Stimulated activated CD8-positive, alpha-beta memory T cell treated with anti-CD3 and anti-CD28 coated beads, Interleukin-4, amount 100 ng/mL, for 48 hours (primary cell): Measurements from ENCODE around the gene STXBP2.

Experiments
- DNase-seq: peaks from one replicate; pipeline ENCODE4 v3.0.0-alpha.2; 2020

Gene STXBP2

DNA sequence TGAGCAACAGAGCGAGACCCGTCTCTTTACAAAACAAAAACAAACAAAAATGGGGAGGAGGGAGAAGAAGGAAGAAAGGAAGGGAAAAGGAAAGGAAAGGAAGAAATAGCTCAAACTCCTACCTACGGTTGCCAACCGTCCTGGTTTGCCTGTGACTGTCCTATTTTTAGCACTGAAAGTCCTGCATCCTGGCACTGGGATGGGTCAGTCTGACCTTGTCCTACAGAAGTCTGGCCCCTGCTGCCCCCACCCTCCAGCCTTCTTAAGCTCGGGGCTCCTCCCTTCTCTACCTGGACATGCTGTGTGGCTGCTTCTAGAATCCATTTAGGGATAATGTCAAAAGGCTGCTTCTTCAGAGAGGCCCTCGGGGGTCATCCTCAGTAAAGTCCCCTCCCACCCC is 1.2 kb upstream of the STXBP2 start:
- no peak for DNase-seq

DNA sequence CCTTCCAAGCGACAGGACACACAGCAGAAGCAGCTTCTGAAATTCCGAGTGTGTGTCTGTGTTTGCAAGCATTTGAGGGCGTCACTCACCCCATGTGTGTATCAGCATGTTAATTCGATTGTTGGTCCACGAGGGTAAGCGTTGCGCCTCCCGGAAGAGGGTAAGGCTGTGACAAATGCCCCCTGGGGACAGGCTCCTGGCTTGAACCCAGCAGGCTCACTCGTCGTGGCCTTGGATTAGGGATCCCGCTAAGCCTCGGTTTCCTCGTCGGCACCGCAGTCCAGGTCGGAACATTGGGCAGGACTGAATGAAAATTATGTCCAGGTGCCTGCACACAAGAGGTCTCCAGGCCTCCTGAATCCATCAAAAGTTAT is 606 bp upstream of the STXBP2 start:
- DNase-seq: no peak

DNA sequence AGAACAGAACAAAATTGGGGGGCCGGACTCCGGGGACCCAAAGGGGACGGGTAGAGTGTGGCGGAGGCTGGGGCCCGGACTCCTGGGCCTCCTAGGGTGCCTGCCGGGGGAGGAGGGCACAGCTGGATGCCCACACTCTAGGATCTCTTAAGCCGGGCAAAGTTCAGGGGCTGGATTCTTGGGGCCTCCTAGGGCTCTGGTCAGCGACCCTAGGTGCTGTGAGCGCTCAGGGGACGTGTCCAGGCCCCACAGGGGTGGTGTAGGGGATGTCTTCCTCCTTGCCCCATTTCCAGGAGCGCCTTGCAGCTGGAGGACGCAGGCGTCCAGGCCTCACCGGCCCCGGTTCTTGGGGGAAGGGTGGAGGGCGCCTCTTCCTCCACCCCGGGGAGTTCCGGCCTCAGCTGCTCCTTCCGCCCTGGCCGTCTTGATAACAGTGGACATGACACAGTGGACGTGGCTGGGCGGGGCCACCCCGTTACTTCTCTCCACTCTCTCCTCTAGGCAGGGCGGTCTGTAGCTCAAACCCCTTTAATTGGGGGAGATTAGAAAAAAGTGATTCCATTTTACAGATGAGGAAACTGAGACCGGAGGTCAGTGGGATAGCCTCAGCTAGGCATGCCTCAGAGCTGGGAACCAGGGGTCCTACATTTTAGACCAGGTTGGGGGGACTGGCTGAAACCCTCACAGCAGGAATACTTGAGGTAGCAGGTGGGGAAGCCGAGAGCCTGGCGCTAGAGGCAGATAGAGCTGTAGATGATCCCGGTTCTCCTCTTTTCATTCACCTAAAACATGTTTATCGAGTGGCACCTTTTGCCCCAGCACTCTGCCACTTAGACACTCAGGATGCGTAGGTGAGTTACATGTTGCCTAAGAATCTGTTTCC is 705 bp downstream of the STXBP2 start:
- peak; percentile 39 for DNase-seq

DNA sequence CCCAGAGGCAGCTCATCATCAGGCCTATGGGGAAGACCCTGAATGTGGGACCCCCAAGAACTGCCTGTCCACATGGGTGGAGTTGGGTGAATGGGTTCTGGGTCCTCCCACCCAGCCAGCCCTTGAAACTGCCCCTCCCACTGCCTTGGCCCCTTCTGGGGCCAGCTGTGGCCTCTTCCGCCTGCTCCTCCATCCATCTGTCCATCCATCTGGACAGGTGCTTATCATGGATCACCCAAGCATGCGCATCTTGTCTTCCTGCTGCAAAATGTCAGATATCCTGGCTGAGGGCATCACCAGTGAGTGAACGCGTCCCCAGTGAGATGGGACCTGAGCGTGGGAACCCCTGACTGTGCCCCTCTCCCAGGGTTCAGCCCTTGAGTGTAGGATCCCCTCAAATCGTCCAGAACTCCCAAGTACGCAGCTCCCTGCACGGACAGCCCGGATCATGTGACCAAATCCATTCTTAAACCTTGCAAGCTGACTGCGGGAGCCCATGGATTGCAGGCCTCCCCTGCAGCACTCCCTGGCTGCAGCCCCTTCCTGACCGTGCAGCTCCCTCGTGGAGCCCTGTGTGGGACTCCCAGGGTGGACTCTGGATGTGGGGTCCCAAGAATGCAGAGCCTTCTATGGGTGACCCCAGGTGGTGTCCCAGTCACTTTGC is 2.0 kb downstream of the STXBP2 start:
- DNase-seq: no peak

DNA sequence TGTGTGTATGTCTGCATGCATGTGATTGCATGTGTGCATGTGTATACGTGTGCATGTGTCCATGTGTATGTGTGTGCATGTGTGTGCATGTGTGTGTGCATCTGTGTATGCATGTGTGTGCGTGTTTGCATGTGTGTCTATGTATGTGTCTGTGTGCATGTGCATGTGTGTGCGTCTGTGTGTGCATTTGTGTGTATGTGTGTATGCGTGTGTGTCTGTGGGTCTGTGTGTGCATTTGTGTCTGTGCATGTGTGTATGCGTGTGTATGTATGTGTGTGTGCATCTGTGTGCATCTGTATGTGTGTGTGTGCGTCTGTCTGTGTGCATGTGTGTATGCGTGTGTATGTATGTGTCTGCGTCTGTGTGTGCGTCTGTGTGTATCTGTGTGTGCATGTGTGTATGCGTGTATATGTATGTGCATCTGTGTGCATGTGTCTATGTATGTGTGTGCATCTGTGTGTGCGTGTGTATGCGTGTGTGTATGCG is 3.0 kb downstream of the STXBP2 start:
- no peak for DNase-seq

DNA sequence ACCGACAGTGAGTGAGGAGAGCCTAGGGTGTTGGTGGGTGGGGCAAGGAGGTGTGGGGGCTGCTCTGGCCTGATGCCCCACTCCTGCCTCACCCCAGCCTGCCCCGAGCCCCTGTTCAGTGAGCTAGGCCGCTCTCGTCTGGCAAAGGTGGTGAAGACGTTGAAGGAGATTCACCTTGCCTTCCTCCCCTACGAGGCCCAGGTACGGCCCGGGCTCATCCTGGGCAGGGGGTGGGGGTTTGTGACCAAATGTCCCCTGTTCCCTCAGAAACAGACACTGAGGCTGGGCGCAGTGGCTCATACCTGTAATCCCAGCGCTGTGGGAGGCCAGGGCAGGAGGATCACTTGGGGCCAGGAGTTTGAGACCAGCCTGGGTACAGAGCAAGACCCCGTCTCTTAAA is 3.9 kb downstream of the STXBP2 start:
- no peak for DNase-seq

DNA sequence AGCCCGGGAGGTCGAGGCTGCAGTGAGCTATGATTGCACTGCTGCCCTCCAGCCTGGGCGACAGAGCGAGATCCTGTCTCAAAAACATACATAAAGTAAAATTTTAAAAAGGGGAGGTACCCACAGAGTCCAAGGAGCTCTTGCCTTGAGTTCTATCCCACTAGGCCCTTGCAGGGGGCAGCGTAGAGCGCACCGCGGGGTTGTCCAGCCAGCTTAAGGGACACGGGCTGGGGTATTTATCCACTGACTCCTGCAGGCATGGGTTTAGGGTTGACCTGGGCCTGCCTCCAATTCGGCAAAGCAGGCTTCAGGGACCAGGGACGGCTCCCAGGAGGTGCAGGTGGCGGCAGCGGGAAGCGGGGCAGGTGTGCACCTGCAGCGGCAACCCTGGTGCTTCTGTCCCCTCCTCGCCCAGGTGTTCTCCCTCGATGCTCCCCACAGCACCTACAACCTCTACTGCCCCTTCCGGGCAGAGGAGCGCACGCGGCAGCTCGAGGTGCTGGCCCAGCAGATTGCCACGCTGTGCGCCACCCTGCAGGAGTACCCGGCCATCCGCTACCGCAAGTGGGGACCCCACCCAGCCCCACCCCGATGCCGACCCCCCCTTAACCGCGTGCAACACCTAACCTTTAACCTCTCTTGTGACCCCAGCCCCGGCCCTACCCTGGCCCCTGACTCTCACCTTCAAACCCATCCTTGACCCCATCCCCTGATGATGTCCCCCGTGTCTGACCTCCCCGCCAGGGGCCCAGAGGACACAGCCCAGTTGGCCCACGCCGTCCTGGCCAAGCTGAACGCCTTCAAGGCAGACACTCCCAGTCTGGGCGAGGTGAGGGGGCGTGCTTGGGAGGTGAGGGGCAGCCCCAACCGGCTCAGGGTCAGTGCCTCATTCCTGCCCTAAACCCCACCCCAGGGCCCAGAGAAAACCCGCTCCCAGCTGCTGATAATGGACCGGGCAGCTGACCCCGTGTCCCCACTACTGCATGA is 4.7 kb downstream of the STXBP2 start:
- DNase-seq: no peak

DNA sequence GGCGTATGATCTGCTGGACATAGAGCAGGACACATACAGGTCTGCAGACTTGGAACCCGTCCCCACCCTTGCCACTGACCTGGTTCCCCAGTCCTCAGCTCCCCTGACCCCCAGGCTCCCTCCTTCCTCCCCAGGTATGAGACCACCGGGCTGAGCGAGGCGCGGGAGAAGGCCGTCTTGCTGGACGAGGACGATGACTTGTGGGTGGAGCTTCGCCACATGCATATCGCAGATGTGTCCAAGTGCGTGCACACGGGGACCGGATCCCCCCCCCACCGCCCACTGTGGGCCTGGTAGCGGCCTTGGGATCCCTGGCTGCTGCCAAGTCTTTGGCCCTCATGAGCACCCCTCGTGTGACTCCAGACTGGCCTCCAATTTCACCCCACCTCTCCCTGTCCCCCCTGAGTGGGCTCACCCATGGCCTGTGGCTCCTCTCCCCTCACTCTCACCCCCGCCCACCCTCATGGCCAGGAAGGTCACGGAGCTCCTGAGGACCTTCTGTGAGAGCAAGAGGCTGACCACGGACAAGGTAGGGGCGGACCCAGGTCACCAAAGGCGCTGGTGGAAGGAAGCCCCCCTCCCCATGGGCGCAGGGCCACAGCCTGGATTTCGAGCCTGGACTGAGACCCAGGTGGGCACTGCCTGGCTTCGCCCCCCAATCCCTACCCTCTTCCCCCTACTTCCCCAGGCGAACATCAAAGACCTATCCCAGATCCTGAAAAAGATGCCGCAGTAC is 5.6 kb downstream of the STXBP2 start:
- no peak for DNase-seq

DNA sequence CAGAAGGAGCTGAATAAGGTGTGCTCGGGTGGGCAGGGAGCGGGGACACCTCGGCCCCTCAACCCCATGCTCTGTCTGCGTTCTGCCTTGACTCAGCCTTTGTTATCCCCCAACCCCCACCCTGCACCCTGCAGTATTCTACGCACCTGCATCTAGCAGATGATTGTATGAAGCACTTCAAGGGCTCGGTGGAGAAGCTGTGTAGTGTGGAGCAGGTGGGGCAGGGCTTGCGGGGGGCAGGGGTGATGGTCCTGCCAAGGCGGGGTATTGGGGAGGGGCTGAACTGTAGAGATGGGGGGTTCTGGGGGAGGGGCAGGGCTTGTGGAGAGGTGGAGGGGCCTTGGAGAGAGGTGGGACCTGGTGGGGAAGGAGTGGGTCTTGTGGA is 6.1 kb downstream of the STXBP2 start:
- no peak for DNase-seq

DNA sequence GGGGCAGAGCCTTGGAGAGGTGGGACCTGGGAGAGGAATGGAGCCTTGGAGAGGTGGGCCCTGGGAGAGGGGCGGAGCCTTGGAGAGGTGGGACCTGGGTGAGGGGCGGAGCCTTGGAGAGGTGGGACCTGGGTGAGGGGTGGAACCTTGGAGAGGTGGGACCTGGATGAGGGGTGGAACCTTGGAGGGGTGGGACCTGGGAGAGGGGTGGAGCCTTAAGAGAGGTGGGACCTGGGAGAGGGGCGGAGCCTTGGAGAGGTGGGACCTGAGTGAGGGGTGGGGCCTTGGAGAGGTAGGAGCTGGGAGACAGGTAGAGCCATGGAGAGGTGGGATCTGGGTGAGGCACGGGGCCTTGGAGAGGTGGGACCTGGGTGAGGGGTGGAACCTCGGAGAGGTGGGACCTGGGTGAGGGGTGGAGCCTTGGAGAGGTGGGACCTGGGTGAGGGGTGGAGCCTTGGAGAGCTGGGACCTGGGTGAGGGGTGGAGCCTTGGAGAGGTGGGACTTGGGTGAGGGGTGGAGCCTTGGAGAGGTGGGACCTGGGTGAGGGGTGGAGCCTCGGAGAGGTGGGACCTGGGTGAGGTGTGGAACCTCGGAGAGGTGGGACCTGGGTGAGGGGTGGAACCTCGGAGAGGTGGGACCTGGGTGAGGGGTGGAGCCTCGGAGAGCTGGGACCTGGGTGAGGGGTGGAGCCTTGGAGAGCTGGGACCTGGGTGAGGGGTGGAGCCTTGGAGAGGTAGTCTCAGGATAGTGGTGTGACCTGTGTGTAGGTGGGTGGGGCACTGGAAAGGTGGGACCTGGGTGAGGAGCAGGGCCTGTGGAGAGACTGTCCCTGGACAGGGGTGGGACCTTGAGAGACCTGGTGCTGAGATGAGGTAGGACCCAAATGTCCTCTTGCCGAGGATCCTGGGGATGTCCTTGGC is 7.0 kb downstream of the STXBP2 start:
- peak; percentile 65 for DNase-seq

DNA sequence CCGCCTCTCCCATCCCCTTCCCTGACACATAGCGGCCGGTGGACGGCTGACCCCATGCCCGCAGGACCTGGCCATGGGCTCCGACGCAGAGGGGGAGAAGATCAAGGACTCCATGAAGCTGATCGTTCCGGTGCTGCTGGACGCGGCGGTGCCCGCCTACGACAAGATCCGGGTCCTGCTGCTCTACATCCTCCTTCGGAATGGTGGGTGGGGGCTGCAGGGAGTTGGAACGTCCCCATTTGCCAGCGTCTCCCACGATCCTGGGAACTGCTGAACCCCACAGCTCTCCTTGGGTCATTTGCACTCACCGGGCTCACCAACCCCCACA is 7.6 kb downstream of the STXBP2 start:
- no peak for DNase-seq

DNA sequence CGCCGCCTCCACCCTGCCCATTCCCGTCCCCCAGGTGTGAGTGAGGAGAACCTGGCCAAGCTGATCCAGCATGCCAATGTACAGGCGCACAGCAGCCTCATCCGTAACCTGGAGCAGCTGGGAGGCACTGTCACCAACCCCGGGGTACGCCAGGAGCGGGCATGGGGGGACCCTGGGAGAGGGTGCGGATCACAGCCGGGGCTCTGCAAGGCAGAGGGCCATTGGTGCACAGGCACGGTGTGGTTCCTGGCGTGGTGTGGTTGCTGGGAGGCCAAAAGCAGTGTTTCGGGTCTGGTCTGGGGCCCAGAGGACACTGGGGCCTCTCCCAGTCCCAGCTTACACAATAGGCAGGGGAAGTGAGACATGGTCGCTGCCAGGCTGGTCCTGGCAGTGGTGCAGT is 8.3 kb downstream of the STXBP2 start:
- no peak for DNase-seq

DNA sequence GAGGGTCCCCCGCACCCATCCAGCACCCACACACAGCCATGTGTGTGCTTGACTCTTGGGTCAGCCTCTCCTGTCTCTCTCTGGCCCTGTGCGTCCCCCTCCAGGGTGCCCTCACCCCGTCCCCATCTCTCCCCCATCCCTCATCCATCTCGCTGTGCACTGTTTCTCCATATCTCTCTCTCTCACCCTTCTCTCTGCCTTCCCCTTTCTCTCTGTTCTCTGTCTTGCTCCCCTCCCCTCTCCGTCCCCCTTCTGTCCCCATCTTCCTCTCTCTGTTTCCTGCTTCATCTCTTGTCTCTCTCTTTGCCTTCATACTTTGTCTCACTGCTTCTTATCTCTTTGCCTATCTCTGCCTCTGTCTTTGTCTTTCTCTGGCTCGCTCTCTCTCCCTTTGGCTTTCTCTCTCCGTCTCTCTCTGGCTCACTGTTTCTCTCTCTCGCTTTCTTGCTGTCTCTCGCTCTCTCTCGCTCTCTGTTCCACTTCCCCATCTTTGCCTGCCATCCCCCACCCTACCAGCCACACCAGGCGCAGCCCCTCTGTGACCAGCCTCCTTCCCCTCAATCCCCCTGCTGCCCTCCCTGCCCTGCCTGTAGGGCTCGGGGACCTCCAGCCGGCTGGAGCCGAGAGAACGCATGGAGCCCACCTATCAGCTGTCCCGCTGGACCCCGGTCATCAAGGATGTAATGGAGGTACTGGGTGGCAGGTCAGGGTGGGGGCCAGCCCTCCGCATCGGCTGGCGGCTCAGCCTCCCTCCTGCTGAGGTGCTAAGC is 8.9 kb downstream of the STXBP2 start:
- no peak for DNase-seq

DNA sequence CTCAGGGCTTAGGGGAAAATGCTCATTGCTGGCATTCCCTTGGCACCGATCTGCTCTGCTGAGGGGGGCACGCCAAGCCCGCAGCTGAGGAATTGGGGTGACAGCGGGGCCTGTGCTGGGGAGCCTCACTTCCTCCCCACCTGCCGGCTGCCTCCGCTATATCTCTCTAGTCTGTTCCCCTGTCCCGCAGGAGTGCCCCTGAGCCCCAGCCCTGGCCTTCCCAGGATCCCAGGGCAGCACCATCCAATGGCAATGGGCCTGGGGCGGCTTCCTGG is 9.5 kb downstream of the STXBP2 start:
- no peak for DNase-seq

DNA sequence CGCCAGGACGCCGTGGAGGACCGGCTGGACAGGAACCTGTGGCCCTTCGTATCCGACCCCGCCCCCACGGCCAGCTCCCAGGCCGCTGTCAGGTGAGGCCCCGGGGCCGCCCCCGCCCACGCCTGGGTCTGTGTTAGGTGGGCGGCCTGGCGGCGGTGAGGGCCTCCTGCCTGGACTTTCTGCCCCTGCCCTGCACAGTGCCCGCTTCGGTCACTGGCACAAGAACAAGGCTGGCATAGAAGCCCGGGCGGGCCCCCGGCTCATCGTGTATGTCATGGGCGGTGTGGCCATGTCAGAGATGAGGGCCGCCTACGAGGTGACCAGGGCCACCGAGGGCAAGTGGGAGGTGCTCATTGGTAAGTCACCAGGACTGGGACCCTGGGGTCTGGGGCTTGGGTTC is 10.2 kb downstream of the STXBP2 start:
- DNase-seq: no peak

DNA sequence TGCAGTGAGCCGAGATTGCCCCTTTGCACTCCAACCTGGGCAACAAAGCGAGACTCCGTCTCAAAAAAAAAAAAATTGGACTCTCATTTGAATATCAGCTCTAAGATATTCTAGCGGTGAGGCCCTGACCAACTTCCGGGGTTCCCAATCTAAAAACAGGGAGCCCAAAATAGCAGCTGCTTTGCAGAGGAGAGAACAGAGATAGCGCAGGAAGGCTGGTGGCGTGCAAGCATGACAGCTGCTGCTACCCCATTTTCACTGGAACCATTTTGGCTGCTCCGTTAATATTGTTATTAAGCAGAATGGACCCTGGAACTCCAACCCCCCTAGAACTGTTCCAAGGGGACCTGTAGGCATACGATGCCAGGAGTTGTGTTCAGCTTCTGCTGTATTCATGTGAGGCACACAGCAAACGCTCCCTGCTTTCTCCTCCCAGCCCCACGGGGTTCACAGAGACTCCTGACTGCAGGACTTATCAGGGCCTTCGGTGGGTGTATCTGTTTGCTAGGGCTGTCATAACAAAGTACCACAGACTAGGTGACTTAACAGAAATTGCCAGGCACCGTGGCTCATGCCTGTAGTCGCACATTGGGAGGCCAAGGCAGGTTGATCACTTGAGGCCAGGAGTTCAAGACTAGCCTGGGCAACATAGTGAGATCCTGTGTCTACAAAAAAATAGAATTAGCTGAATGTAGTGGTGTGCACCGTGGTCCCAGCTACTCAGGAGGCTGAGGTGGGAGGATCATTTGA is 11.5 kb downstream of the STXBP2 start:
- DNase-seq: no peak

DNA sequence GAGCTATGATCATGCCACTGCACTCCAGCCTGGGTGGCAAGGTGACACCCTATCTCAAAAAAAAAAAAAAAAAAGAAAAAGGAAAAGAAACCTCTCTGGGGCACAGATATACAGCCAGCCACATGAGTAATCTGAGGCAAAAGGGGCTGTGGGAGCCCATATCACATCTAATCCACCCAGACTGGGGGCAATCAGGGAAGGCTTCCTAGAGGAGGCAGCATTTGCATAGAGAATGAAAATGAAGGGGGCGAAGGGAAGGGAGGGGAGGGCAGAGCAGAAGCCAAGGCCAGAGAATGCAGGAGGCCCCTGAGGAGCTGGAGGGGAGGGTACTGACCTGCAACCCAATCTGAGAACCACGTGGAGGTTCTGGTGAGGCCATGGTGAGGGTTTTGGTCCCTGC is 13.2 kb downstream of the STXBP2 start:
- no peak for DNase-seq

DNA sequence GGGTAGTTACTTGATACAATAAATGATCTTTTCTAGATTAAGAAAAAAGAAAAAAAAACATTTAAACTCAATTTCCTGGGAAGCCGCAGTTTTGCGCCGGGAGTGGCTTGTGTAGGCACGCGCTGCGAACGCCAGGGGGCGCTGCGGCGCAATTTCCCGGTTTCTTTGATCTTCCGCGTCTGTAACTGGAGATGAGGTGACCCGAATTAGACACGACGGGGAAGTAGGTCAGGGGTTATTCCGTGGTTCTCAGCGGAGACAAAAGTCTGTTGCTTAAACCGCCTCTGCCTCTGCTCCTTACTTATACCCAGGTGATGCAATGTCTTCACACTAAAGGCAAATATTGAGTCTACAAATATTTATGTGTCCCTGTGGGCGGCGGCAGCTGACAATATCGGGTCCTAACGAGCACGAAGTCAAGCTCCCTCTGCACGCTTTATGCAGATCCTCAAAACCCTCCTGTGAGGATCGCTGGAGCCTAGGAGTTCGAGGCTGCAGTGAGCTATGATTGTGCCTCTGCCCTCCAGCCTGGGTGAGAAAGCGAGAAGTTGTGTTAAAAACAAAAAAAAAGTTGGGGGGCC is 15.2 kb downstream of the STXBP2 start:
- DNase-seq: peak; percentile 93

DNA sequence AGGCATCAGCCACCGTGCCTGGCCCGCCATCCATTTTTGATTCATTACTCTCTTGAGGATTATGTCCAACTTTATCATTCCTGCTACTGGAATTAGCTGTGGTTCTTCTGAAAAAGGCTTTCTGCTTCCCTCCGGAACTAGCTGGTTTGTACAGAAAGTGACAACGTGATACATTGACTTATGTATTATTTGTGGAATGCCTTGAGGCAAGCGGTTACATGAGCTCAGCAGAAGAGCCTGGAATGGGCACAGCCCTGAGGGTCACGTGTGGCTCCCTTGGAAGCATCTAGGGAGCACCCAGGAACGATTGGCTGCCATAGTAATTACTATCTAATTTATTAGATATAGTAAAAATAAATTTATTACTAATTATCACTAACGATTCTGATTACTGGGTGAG is 17.5 kb downstream of the STXBP2 start:
- DNase-seq: no peak

DNA sequence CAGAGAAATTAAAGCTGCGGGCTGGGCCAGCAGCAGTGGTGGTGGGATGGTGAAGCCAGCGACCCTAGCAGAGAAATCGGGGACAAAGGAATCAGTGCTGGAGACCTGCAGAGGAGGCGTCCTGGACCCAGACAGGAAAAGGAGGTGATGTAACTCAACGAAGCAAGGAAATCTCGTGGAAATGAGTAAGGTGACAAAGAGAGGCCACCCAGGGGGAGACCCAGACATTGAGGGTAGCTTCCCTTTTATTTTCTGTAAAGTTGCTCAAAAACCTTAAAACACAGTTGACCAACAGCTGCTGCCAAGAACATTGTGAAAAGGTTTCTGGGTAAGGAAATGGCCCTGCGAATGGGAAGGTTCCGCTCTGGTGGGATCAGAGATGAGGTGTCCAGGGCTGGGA is 18.7 kb downstream of the STXBP2 start:
- DNase-seq: no peak
